Jurkat, Clone E6-1 (cell line): ENCODE measurements around the gene FANCD2OS. TPM values are rescaled to one million over a fixed set of nuclear protein-coding genes. Genes with fewer than 3 reads are reported as not detected.
"Not testable (repeated sequence)": the region's sequence is repeated elsewhere in the genome, so short reads cannot be mapped to it uniquely, and the experiment has no call there.

ENCODE experiments used
- DNase-seq: peaks from one replicate; pipeline ENCODE4 v3.0.0-alpha.2; 2011; ENCODE audit warnings: low read depth, low spot score
- H3K4me3 ChIP-seq: 2 replicates; pipeline ENCODE4 v1.5.1; 2011; ENCODE audit warnings: mild to moderate bottlenecking, low read length, control low read depth, moderate library complexity
- polyA plus RNA-seq: library from polyadenylated mRNA; unstranded; fragments of >200 nt; gene quantifications from one replicate; pipeline ENCODE4 v1.2.1, GENCODE V29; 2012; ENCODE audit warnings: missing spikeins; ENCODE audit not compliant: insufficient read length, insufficient read depth

Gene FANCD2OS, protein sequence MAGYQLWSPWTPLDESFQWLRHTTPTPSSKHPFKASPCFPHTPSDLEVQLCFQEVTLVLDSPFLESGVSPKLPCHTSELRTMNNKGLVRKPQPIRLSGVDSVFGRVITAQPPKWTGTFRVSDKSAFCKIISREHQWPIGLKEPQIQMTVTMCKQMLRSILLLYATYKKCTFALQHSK
- not detected for polyA plus RNA-seq

DNA sequence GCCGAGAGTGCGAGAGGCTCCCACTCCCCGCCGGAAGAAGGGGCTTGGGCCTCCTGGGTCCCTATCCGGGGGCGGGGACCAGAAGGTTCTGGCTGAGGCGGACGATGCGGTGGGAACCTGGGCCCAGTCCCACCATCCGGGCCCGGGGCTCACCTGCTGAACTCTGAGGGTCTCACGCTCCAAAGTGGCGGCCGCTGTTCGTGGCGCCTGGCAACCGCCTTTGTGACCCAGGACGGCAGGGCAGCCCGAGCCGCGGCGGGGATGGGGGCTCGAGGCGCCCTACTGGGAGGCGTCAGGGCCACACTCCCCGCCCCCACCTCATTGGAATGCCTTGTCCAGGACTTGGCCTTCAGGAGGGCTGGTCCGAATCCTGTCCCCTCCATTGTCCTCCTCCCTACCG, at the start of gene FANCD2OS:
TSS of gene FANCD2OS (minus strand) at position 165 of the 400 bp plus-strand sequence. CDS start 3,481 bp downstream, outside the sequence.
- no peak within 1 kb of the TSS for H3K4me3 ChIP-seq
- no peak for DNase-seq

DNA sequence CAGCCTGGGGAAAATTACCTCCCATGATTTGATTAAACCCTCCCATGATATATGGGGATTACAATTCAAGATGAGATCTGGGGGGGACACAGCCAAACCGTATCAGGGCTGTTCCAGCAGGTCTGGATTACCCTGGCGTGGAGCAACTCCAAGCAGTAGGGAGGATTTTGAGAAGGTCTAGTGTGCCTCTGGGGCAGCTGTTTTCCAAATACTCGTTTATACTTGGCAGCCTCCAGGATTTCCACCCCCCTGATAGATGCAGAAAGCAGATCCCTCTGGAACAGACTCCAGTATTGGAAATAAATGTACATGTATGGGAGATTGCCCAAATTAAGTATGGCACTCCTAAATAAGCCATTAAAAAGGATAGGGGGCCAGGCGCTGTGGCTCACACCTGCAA, 49.0 kb upstream of the FANCD2OS start:
- H3K4me3 ChIP-seq, result no peak overlapping the region
- no peak for DNase-seq

DNA sequence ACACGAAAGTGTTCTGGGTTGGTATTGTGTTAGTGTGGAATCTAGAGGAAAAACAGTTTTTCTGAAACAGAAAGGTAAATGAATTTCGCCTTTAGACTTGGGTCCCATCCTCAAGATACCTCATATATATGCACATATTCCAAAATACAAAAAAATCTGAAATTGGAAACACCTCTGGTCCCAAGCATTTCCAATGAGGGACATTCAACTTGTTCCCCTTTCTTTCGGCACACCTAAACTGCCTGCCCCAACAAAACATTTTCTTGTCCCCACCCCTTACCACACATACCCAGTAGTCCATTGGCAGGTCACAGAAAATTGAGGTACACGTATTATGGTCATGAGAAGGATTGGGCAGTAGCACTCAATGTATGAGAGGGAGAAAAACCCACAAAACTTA, 47.6 kb upstream of the FANCD2OS start:
- DNase-seq, result no peak
- no peak overlapping the region for H3K4me3 ChIP-seq

DNA sequence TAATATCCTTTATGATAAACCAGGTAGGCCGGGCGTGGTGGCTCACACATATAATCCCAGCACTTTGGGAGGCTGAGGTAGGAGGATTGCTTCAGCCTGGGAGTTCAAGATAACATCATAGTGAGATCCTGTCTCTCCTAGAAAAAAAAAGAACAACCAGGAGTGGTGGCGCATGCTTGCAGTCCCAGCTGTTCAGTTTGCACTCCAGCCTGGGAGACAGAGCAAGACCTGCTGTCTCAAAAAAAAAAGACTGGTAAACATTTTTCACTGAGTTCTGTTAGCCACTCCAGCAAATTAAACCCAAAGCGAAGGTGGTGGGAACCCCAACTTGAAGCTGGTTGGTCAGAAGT, 47.0 kb upstream of the FANCD2OS start:
- DNase-seq, result no peak

DNA sequence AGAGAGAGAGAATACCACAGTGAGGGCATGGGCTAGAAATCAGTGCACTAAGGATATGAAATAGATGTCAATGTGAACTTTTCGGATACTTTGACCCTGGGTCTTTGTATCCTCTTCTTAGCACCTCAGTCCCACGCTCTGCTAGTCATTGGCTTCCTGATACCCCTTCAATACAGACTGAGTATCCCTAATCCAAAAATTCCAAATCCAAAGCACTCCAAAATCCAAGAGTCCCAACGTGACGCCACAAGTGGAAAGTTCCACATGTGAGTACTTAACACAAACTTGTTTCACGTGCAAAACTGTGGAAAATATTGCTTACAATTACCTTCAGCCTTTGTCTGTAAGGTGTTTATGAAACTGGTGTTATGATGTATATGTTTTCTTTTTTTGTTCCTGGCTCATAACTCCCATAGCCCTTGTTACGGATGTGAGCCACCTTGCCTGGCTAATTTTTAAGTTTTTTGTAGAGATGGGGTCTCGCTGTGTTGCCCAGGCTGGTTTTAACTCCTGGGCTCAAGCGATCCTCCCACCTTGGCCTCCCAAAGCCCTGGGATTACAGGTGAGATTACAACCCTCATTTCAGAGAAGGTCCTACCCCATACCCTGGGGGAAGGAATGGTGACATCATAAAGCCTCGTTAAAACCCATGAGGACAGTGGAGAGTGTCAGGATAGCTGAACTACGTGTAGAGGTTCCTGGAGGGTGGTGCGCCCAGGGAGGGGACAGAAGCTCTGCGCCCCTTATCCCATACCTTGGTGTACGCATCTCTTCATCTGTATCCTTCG, 46.5 kb upstream of the FANCD2OS start:
- no peak for DNase-seq
- no peak overlapping the region for H3K4me3 ChIP-seq

More for the DNA sequence above, 47.0 kb upstream of the FANCD2OS start:
- no peak overlapping the region for H3K4me3 ChIP-seq

DNA sequence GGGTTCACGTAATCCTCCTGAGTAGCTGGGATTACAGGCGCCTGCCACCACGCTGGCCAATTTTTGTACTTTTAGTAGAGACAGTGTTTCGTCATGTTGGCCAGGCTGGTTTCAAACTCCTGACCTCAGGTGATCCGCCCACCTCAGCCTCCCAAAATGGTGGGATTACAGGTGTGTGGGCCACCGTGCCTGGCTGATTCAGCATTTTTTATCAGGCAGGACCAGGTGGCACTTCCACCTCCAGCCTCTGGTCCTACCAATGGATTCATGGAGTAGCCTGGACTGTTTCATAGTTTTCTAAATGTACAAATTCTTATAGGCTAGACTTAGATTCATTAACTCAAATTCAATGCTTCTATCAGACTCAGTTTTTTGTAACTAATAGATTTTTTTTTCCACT, 42.9 kb upstream of the FANCD2OS start:
- no peak overlapping the region for H3K4me3 ChIP-seq
- DNase-seq, result no peak

DNA sequence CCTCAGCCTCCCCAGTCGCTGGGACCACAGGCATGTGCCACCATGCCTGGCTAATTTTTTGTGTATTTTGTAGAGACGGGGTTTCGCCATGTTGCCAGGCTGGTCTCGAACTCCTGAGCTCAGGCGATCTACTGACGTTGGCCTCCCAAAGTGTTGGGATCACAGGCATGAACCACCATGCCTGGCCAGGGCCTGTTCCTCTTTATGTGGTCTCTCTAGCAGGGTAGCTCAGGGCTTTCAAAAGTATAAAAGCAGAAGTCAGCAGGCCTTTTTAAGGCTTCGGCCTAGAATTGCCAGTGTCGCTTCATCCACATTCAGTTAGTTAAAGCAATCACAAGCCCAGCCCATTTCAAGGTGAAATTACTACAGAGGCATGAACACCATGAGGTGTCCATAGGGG, 41.2 kb upstream of the FANCD2OS start:
- H3K4me3 ChIP-seq, result no peak overlapping the region
- DNase-seq, result no peak

DNA sequence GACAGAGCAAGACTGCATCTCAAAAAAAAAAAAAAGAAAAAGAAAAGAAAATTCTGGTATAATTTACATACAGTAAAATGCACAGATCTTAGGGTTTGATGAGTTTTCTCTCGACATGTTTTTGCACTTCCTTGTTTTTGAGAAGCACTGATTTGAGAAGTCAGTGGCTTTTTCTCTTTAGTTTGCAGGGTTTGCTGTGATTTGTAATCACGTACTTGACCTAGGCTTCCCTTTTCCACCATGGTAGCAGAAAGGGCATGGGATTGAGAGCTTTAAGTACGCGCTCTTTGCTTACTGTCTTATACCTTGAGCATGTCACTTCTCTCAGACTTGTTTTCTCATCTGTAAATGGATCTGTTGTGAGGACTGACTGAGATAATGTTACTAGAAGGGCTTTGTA, 37.6 kb upstream of the FANCD2OS start:
- DNase-seq, result no peak
- no peak overlapping the region for H3K4me3 ChIP-seq

DNA sequence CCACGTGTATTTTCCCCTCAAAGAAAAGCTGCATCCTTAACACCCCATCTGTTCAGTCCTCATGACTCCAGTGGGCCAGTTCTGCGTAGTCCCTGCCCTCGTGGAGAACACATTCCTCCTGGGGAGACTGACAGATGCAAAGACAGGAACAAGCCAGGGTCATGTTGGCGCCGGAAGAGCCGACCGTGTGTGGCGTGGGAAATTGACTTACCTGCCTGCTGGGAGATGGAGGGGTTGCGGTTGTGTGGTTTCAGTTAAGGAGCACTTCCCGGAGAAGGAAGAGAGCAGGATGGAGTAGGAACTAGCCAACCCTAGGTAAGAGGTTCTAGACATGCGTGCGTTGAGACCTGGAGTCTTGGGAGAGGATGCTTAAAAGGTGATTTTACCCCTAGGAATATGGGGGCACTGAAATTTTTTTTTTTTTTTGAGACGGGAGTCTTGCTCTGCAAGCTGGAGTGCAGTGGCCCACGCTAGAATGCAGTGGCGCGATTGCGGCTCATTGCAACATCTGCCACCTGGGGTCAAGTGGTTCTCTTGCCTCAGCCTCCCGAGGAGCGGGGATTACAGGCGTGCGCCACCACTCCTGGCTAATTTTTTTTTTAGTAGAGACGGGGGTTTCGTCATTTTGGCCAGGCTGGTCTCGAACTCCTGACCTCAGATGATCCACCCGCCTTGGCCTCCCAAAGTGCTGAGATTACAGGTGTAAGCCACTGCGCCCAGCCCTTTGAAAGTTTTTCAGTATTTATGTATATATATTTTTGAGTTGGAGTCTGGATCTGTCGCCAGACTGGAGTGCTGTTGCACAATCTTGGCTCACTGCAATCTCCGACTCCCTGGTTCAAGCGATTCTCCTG, 34.9 kb upstream of the FANCD2OS start:
- peak; percentile 67 for DNase-seq
- H3K4me3 ChIP-seq, result peak overlapping the region; percentile 82

DNA sequence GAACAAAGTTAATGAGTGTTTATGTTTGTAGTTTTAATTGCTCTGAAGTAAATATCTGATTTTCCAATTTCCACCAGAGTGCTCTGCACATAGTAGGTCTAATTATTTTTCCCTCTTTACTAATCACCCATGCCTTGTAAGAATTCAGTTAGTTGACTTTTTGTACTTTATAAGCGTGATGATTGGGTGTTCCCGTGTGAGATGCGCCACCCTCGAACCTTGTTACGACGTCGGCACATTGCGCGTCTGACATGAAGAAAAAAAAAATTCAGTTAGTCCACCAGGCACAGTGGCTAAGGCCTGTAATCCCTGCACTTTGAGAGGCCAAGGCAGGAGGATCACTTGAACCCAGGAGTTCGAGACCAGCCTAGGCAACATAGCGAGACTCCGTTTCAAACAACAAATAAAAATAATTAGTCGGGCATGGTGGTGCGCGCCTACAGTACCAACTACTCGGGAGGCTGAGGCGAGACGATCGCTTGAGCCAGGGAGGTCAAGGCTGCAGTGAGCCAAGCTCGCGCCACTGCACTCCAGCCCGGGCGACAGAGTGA, 33.0 kb upstream of the FANCD2OS start:
- DNase-seq, result no peak
- peak overlapping the region; percentile 82 for H3K4me3 ChIP-seq

DNA sequence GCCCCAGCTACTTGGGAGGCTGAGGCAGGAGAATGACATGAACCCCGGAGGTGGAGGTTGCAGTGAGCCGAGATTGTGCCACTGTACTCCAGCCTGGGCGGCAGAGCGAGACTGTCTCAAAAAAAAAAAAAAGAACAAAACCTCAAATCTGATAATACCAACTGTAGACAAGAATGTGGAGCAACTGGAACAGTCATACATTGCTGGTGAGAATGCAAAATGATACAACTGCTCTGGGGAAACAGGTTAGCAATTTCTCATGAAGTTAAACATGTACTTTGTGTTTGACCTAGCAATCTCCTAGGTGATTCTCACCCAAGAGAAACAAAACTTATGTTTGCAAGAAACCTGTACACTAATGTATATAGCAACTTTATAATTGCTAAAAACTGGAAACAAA, 29.1 kb upstream of the FANCD2OS start:
- DNase-seq, result no peak
- no peak overlapping the region for H3K4me3 ChIP-seq

DNA sequence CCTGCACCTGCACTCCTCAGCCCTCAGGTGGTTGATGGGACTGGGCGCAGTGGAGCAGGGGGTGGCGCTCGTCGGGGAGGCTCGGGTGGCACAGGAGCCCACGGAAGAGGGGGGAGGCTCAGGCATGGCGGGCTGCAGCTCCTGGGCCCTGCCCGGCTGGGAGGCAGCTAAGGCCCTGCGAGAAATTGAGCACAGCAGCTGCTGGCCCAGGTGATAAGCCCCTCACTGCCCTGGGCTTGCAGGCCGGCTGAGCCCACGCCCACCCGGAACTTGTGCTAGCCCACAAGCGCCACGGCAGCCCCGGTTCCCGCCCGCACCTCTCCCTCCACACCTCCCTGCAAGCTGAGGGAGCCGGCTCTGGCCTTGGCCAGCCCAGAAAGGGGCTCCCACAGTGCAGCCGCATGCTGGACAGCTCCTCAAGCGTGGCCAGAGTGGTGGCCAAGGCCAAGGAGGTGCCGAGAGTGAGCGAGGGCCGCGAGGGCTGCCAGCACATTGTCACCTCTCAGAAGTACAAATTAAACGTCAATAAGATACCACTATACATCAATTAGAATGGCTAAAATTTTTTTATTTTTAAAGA, 28.5 kb upstream of the FANCD2OS start:
- DNase-seq, result no peak
- H3K4me3 ChIP-seq, result no peak overlapping the region

DNA sequence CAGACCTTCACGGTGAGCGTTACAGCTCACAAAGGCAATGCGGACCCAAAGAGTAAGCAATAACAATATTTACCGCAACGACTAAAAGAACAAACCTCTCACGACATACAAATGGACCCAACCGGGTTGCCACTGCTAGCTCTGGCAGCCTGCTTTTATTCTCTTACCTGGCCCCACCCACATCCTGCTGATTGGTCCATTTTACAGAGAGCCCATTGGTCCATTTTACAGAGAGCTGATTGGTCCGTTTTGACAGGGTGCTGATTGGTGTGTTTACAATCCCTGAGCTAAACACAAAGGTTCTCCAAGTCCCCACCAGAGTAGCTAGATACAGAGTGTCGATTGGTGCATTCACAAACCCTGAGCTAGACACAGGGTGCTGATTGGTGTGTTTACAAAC, 27.8 kb upstream of the FANCD2OS start:
- H3K4me3 ChIP-seq, DNase-seq: not testable (repeated sequence)

DNA sequence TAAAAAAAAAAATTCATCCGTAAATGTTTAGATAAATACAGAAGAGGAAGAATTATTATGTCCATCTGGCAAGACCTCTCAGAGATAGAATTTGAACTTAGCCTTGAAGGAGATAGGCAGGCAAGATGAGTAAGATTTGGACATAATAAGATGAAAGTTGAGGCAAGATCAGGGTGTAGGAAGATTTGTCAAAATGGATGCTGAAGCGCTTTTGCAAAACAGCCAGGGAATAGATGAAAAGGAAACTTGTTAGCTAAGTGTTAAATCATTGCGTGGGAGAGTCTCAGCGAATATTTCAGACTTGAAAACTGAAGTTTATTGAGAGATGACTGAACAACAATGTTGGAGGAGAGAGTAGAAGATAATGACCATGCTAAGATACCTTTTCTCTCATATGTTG, 14.7 kb upstream of the FANCD2OS start:
- DNase-seq, result no peak
- no peak overlapping the region for H3K4me3 ChIP-seq

DNA sequence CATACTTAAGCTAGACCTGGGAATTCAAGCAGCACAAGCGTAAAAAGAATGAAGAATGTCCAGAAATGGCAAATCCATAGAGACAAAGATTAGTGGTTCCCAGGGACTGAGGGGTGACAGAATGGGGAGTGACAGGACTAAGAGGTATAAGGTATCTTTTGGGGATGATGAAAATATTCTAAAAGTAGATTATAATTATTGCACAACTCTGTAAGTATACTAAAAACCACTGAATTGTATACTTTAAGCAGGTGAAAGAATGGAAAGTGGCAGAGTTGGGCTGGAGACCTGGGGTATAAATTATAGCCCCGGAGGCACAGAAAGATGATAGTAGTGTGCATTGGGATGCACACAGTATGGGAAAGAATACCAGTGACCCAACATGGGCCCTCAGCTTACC, 13.0 kb upstream of the FANCD2OS start:
- no peak overlapping the region for H3K4me3 ChIP-seq
- DNase-seq, result no peak

DNA sequence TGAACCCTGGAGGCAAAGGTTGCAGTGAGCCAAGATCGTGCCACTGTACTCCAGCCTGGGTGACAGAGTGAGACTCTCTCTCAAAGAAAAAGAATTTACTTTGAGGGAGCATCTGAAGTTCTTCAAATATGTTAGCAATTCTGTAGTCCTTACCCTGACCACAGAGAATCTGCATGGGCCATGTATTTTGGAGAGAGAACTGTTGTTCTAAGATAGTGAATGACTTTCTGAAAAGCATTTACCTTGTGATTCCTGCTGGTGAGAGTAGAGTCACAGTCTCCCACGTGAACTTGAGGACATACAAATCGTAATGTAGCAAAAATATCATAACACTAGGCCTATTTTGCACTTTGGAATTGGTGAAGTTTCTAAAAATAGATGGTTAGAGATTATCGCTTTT, 11.3 kb upstream of the FANCD2OS start:
- H3K4me3 ChIP-seq, result no peak overlapping the region

DNA sequence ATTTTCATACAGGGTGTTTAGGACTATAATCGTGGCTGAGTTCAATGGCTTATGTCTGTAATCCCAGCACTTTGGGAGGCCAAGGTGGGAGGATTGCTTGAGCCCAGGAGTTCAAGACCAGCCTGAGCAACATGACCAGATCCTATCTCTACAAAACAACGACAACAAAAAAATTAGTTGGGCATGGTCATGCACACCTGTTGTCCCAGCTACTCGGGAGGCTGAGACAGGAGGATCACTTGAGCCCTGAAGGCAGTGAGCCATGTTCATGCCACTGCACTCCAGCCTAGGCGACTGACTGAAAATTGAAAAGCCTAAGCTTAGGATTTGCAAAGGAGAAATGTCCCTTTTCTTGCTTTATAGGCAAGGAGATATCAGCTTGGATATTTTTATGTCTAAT, 8.9 kb upstream of the FANCD2OS start:
- H3K4me3 ChIP-seq, result peak overlapping the region; percentile 100
- no peak for DNase-seq

More for the DNA sequence above, 11.3 kb upstream of the FANCD2OS start:
- no peak for DNase-seq

DNA sequence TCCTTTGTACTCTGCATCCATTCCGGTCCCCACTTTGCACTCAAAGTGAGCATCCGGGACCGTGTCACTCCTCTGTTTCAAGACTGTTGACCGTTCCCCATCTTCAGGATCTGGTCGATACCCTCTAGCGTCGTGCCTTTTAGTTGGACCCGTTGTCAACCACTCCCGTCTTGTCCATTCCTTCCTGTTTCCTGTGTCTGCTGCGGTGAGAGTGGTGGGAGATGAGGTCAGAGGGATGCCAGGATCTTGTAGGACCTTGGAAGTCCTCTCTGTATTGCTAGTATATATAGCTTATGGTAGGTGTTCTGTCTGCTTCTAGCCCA, 8.0 kb upstream of the FANCD2OS start:
- DNase-seq, result no peak
- peak overlapping the region; percentile 100 for H3K4me3 ChIP-seq

DNA sequence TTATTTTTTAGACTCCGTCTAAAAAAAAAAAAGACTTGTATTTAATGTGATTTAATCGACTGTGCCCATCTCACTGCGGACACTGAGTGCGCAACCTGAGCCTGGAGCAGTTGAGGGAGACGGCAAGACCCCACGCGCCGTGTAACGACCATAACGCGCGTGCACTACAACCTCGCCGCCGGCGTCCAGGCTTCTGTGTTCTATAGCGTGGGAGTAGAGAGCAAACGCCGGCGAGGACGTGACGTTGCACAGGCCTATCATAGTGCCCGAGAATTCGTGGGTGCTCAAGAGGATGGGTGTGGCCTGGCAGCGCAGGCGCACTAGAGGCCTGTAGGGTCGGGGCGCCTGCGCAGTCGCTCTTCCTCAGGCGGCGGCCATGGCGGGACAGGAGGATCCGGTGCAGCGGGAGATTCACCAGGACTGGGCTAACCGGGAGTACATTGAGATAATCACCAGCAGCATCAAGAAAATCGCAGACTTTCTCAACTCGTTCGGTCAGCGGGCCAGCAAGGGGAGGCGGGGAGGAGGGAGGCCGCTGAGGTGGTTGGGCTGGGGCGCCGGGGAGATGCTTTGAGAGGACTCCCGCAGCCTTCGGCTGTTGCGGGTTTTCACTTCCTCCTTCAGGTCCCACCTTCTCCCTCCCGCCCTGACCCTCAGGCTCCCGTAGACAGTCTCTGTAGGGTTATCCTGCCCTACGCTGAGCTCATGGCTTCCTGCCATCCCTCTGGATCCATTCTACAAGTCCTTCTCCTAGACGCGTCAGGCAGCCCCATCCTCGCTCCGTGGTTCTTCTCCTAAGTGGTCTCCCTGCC, 7.5 kb upstream of the FANCD2OS start, which contains the start of gene BRK1:
TSS of gene BRK1 (plus strand) at position 350 of the 812 bp plus-strand sequence. CDS start at position 377, 27 bp downstream.
- H3K4me3 ChIP-seq, result peak within 1 kb of the TSS; percentile 100
- DNase-seq, result peak; percentile 96
